LNCAP (cell line): ENCODE results near the gene DIPK1A.

Experiments
- TF ChIP-seq, protein P1 (sequence below): fragments of 450-650 bp; IDR thresholded peaks from 2 replicates; pipeline ENCODE4 v1.5.1; 2017; ENCODE audit warnings: mild to moderate bottlenecking

The DIPK1A gene

DNA sequence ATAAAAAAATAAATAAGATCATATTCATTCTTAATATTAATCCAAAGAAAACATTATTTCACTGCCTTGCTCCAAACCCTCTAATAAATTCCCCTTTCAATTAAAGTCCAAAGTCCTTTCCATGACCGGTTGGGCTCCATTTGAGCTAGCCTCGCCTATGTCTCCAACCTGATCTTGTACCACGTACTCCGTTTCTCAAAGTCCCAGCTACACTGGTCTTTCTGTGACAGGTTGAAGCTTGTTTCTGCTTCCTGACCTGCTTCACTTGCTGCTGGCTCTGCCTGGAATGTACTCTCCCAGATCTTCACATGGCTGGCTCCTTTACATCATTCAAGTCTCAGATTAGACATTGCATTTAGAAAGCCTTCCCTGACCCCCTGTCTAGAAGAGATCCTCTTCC, 113.1 kb downstream of the DIPK1A start:
- TF ChIP-seq, protein P1, sequence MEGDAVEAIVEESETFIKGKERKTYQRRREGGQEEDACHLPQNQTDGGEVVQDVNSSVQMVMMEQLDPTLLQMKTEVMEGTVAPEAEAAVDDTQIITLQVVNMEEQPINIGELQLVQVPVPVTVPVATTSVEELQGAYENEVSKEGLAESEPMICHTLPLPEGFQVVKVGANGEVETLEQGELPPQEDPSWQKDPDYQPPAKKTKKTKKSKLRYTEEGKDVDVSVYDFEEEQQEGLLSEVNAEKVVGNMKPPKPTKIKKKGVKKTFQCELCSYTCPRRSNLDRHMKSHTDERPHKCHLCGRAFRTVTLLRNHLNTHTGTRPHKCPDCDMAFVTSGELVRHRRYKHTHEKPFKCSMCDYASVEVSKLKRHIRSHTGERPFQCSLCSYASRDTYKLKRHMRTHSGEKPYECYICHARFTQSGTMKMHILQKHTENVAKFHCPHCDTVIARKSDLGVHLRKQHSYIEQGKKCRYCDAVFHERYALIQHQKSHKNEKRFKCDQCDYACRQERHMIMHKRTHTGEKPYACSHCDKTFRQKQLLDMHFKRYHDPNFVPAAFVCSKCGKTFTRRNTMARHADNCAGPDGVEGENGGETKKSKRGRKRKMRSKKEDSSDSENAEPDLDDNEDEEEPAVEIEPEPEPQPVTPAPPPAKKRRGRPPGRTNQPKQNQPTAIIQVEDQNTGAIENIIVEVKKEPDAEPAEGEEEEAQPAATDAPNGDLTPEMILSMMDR = no peak

DNA sequence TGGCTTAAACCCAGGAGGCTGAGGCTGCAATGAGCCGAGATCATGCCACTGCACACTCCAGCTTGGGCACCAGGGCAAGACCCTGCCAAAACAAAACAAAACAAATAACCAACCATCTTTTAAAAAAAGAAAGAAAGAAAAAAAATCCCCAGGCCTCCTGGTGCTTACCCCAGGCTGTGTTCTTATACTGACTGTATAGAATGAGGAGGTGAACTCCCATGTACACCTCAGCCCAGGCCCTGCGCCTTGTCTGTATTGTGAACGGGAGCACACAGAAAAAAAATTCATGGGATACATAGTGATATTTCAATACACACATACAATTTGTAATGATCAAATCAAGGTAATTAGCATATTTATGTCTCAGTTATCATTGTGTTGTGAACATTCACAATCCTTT, 115.4 kb downstream of the DIPK1A start:
- TF ChIP-seq, protein P1 = no peak

- TF ChIP-seq, protein P1 = no peak
Measured at GRCh38 chr1:92844439-92844838, 116.8 kb downstream of the DIPK1A start.

- TF ChIP-seq, protein P1 = no peak
Measured at GRCh38 chr1:92843429-92844352, 117.6 kb downstream of the DIPK1A start.

GRCh38 chr1:92843046-92843423, 118.2 kb downstream of the DIPK1A start:
- TF ChIP-seq, protein P1 = no peak

DNA sequence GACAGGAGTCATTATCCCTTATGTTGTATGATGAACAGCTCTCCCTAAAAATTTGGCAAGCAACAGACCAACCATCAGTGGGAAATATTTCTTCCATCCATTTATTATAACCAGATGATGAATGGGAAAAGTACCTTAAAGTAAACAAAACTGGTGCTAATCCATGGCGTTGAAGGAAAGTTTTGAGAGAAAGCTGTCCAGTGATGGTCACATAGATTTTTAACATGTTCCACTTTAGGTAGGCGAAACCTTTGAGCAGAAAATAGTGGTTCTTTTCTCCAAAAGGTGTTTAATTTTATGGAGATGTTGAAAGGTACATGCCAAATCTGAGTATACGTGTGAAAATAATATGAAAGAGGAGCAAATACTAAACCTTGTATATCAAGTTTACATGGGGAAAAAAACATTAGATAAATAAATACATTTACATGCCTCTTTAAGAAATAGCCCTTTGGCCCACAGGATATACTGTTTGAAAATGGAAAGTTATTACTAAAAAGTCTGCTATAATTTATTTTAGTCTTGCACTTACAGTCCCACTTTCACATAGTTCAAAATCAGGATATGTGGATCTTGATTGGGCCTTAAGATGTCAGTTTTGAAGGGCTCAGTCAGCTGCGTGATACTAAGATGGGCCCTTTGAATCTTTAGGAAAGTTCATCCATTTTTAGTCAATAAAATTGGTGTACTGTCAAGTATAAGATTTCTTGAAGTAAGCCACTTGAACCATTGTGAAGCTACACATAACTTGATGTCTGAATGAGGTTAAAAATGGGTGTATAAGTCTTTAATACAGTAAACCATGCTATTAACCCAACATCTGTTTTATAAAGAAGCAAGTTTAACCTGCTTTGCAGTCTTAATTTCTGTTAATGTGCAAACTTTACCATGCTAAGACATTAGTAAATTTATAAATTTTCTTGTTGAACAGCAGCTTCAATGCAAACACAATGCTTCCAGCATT, 118.9 kb downstream of the DIPK1A start:
- TF ChIP-seq, protein P1 = no peak

DNA sequence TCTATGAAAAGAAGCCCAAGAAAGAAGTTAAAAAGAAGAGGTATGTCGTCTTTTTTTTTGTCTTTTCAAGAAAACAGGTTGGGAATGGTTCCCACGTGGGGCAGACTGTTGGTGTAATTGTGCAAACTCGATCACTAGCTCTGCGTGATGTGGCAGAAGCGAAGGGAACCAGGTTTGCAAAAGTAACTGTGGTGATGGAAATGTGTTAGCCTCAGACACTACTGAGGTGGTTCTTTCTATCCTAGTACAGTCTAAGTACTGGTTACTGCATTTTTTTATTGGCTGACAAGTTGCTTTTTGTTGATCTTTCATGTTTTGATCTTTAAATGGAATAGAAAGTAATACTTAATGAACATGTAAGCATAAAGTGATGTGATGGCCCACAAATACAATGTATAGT, 120.7 kb downstream of the DIPK1A start:
- TF ChIP-seq, protein P1 = no peak
